HG02852 (cell line): ENCODE measurements around the gene ZNRF1.
"Not testable (repeated sequence)": the region's sequence is repeated elsewhere in the genome, so short reads cannot be mapped to it uniquely, and the experiment has no call there.

Experiments
- ATAC-seq: cut with Tn5 transposase; IDR thresholded peaks from one replicate; pipeline ENCODE4 v1.9.1; 2021; ENCODE audit warnings: mild to moderate bottlenecking, moderate library complexity; ENCODE audit not compliant: unreplicated experiment

ZNRF1 gene

DNA sequence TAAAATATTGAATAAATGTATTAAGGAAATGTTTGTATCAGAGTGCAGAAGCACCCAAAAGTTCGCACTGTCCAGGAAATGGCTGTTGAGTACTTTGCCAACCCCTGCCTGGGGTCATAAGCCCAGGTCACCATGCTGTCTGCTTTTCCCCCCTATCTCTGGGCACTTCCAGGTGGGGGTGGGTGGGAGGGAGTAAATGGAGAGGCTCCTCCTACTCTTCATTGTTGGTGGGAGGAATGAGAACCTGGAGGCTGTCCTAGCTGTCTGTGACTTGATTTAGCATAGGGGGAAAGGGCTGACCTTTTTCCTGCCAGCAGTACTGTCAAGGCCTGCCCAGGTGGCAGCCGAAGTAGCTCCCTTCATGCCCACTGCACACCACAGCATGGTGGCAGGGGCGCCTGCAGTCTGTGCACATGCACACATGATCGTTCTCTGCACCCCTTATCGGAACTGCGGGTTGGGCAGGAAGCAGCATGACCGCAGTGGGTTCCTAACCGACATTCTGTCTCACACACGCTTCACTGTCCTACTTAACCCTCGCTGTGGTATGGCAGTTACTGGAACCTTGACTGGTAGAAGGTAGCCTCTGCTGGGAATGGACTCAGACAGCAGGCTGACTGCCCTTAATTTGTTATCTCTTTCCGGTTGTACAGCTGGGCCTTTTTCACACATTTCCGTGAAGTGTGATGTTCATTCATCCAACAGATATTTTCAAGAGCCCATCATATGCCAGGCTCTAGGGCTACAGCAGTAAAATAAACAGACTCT lies 76.3 kb downstream of the ZNRF1 start:
- ATAC-seq = peak; percentile 97

GRCh38 chr16:75075688-75076268 lies 77.0 kb downstream of the ZNRF1 start:
- peak; percentile 9 for ATAC-seq

- ATAC-seq = no peak
Observed at GRCh38 chr16:75078886-75079285, 80.1 kb downstream of the ZNRF1 start.

DNA sequence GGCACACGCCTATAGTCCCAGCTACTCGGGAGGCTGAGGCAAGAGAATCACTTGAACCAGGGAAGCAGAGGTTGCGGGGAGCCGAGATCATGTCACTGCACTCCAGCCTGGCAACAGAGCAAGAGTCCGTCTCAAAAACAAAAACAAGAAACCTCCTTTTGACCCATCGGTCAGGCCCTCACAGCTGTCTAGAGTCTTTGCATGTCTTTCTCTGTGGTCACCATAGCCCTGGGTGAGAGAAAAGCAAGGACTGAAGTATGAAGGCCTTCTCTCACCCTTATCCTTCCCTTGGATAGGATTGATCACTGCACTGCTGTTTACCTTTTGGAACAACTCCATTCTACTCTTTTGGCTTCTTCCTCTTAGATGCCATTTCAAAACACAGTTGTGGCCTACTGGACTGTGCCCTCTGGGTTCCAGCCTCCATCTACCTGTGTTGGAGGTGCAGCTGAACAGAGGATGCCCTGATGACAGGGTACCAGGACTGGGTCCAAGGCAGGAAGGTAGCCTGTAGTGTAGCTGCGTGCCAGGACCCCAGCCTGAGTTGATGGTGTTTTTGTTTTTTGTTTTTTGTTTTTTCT lies 80.6 kb downstream of the ZNRF1 start:
- no peak for ATAC-seq

GRCh38 chr16:75080205-75081029 lies 81.6 kb downstream of the ZNRF1 start:
- ATAC-seq = no peak

DNA sequence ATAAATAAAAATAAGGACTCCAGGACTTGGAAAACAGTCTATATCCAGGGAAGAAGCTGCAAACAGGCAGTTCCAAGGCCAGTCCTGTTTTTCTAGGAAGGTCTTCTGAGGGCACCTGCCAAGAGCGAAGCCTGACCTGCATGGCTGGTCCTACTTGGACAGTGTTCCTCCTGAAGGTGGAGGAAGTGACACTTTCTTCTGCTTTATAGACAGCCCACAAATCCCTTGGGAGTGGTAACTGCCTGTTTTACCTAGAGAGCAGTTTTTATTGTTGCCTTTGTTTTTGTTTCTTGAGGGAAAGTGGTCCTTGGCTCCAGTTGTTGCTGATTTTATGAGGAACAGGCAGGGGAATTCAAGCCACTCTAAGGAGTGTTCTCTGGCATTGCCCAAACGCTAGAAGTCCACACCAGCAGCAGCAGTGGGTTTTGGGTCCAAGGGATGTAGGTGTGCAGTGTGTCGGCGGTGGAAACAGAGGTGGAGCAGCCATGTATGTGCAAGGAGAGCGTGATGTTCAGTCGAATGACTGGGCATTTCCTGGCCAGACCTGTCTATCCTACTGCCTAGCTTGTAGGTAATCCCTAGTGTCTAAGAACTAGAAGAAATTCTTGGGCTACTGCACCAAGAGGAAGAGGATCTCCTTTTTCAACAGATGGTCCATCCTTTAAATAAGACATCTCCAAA lies 82.5 kb downstream of the ZNRF1 start:
- ATAC-seq = no peak

- no peak for ATAC-seq
Observed at GRCh38 chr16:75083813-75084212, 85.0 kb downstream of the ZNRF1 start.

GRCh38 chr16:75085556-75085955 lies 86.7 kb downstream of the ZNRF1 start:
- no peak for ATAC-seq

- no peak for ATAC-seq
Observed at GRCh38 chr16:75086281-75086680, 87.5 kb downstream of the ZNRF1 start.

DNA sequence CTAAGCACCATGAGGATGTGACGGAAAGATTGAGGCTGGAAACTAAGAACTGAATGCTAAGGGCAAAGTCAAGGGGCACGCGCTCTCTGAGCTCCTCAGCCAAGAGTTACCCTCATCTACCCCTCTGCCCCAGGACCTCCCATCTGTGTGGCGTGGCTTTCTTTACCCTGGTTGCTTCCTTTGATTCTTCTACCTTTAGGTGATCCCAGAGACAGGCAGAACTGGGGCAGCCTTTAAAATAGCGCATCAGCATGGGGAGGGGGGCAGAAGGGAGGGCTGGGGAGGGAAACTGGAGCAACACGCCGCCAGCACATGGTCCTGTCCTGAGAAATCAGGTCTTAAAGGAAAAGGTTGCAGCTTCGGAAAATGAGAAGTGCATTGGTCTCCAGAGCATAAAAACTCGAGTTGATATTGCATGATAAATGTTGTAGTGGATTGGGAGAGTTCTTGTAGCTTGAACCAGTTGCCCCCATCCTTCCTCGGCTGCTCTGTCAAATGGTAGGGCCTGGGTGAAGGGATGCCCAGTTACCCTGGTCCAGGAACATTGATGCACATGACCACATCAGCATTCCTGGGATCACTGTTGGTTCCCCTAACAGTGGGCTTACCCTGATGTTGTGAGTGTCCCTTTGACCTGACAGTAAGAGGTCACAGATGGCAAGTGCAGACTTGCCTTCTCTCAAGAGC lies 88.0 kb downstream of the ZNRF1 start:
- no peak for ATAC-seq

- ATAC-seq = no peak
Observed at GRCh38 chr16:75087375-75087979, 88.7 kb downstream of the ZNRF1 start.

- no peak for ATAC-seq
Observed at GRCh38 chr16:75088216-75088615, 89.4 kb downstream of the ZNRF1 start.

DNA sequence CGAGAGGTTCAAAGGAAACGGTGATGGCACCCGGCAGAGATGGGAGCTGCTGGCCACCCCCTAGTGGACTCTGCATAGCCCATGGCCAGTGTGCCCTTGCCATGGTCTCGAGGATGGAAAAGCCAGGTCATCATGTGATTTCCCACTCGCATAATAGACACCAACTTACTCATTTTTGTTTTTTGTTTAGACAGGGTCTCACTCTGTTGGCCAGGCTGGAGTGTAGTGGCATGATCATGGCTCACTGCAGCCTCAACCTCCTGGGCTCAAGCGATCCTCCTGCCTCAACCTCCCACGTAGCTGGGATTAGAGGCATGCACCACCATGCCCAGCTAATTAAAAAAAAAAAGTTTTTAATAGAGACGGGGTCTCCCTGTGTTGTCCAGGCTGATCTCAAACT lies 90.1 kb downstream of the ZNRF1 start:
- no peak for ATAC-seq

DNA sequence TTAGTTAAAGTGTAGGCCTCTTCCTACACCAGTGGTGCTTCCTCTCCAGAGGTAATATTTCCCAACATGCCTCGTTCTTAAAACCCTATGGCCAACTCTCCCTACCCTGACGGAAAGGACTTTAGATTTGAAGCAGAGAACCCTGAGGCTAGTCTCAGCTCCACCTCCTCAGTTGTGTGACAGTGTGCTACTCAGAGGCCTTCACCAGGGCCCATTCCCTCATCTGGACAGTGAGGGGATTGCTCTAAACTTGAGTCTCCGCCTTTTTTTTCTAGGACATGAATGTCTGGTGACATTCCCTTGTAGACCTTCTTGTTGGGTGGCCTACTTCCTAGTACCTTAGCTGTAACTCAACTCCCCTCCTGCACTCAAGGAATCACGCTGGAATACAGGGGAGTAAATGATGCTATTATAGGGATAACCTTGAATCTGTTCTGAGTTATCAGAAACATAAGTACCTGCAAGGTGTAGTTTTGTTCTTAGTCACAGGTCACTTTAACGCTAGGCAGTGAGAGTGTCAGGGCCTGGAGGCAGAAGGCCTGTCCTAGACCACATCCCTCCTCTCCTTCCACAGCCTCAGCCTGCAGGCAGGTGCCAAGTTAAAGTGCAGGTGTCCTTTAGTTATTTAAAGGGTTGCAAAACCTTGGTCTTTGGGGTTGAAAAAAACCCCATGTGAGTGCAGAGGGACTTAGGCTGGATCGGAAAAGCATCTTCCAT lies 90.8 kb downstream of the ZNRF1 start:
- ATAC-seq = no peak

- ATAC-seq = not testable (repeated sequence)
Observed at GRCh38 chr16:75090899-75091298, 92.1 kb downstream of the ZNRF1 start.

DNA sequence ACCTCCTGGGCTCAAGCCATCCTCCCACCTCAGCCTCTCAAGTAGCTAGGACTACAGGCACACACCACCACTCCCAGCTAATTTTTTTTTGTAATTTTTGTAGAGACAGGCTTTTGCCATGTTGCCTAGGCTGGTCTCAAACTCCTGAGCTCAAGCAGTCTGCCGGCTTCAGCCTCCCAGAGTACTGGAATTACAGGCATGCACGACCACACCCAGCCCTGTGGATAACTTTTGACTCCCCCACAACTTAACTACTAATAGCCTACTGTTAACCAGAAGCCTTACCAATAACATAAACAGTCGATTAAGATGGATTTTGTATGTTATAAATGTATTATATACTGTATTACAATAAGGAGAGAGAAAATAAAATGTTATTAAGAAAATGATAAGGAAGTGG lies 92.8 kb downstream of the ZNRF1 start:
- not testable (repeated sequence) for ATAC-seq

DNA sequence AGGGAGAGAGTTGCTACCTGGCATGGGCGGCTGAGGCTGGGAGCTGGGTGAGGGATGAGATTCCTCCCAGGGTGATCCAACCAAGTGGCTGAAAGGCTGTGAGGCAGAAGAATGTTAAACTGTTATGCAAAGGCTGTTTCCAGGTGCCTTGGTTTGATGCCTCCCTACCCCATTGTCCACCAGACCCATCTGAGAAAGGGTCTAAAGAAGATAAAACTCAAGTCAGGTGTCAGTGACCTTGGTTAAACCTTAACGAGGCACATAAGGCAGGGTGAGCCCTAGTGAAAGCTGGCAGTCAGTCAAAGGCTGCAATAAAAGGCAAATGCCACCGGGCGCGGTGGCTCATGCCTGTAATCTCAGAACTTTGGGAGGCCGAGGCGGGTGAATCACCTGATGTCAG lies 94.0 kb downstream of the ZNRF1 start:
- ATAC-seq = no peak

DNA sequence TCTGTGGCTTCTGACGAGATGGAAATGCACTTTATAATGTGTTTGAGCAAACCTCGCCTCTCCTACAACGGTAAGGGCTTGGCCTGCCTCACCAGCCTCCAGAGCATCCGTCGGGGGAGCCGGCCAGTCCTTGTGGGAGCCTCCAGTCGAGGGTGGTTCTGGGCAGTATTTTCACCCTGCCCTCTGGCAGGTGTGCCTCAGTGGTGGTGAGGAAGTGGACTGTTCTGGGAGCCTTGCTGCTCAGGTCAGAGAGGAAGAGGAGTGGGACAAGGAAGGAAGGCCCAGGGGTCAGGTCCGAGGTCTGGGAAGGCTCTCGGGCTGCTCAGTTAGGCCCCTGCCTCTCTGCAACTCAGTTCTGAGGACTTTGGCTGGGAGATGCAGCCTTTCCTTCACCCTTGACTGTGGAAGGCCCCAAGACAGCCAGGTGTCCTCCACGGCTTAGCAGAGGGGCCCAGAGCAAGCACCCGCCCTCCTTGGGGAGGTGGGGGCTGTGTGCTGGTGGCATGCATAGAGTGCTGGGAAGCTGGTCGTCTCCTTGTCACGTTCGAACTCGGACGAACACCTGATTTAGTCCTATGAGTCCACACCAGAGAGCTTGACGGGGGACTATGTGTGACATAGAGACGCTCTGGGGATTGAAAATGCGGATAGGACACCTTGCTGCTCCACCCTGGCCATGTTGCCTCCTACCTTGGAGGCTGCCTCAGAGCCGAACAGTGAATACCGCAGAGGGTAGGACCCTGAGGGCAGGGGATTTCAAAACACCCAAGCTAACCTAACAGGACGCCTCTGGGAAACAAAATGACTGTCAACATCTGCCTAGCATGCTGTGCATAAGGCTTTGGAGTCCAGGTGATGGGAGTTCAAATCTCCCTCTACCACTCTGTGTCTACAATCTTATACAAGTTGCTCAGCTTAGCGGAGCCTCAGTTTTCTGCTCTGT lies 95.0 kb downstream of the ZNRF1 start:
- ATAC-seq = no peak
